Glutamatergic neuron (in vitro differentiated cells): ENCODE results near the gene ORM2. TPM values are rescaled to one million over a fixed set of nuclear protein-coding genes. Genes with fewer than 3 reads are reported as not detected.

Source experiments
- DNase-seq: peaks from one replicate; pipeline ENCODE4 v3.0.0; 2022
- H3K27ac Mint-ChIP-seq: one replicate; pipeline ENCODE4 v1.8.0; 2020; ENCODE audit warnings: mild to moderate bottlenecking, mixed read lengths, inconsistent platforms; ENCODE audit not compliant: unreplicated experiment
- H3K27me3 Mint-ChIP-seq: one replicate; pipeline ENCODE4 v1.8.0; 2020; ENCODE audit warnings: mild to moderate bottlenecking, moderate library complexity, mixed read lengths, inconsistent platforms; ENCODE audit not compliant: unreplicated experiment
- H3K36me3 Mint-ChIP-seq: one replicate; pipeline ENCODE4 v1.8.0; 2020; ENCODE audit warnings: mild to moderate bottlenecking, mixed read lengths, inconsistent platforms; ENCODE audit not compliant: unreplicated experiment
- H3K4me1 Mint-ChIP-seq: one replicate; pipeline ENCODE4 v1.8.0; 2020; ENCODE audit warnings: mild to moderate bottlenecking, low read depth, mixed read lengths, inconsistent platforms; ENCODE audit not compliant: unreplicated experiment
- H3K4me3 Mint-ChIP-seq: one replicate; pipeline ENCODE4 v1.8.0; 2020; ENCODE audit warnings: mild to moderate bottlenecking, mixed read lengths, inconsistent platforms; ENCODE audit not compliant: unreplicated experiment
- H3K9me3 Mint-ChIP-seq: one replicate; pipeline ENCODE4 v1.8.0; 2020; ENCODE audit warnings: mild to moderate bottlenecking, moderate library complexity, mixed read lengths, inconsistent platforms; ENCODE audit not compliant: unreplicated experiment
- total RNA-seq: library from RNA; stranded (reverse); fragmentation: NEBNext Ultra II Directional; extraction: Animal tissue kit (Norgen Biotek cat#: 25700); gene quantifications from one replicate; pipeline ENCODE4 v1.2.1, GENCODE V29; 2021; ENCODE audit not compliant: unreplicated experiment
- TF ChIP-seq, protein P1 (sequence below): fragments of 200-600 bp; sonication (generic); IDR thresholded peaks from one replicate; pipeline ENCODE4 v1.5.0; 2021; ENCODE audit not compliant: partially characterized antibody, unreplicated experiment

ORM2 gene
- total RNA-seq, 1 donor from 2014 or later = not detected

- Mint-ChIP-seq H3K27ac (no peak overlapping the region), H3K36me3 (peaks cover 12% of the 10 kb centered on the region), H3K27me3 (peaks cover 13% of the 10 kb centered on the region), H3K4me3 (no peak overlapping the region), H3K4me1 (peaks cover 13% of the 10 kb centered on the region), H3K9me3 (peaks cover 4% of the 10 kb centered on the region)
- DNase-seq = no peak
- TF ChIP-seq, protein P1, sequence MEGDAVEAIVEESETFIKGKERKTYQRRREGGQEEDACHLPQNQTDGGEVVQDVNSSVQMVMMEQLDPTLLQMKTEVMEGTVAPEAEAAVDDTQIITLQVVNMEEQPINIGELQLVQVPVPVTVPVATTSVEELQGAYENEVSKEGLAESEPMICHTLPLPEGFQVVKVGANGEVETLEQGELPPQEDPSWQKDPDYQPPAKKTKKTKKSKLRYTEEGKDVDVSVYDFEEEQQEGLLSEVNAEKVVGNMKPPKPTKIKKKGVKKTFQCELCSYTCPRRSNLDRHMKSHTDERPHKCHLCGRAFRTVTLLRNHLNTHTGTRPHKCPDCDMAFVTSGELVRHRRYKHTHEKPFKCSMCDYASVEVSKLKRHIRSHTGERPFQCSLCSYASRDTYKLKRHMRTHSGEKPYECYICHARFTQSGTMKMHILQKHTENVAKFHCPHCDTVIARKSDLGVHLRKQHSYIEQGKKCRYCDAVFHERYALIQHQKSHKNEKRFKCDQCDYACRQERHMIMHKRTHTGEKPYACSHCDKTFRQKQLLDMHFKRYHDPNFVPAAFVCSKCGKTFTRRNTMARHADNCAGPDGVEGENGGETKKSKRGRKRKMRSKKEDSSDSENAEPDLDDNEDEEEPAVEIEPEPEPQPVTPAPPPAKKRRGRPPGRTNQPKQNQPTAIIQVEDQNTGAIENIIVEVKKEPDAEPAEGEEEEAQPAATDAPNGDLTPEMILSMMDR = no peak
Observed at GRCh38 chr9:114346146-114346545, 16.5 kb downstream of the ORM2 start.

- Mint-ChIP-seq H3K4me3 (no peak overlapping the region), H3K9me3 (peaks cover 1% of the 10 kb centered on the region), H3K27ac (peak overlapping the region; percentile 90), H3K27me3 (peaks cover 13% of the 10 kb centered on the region), H3K36me3 (peaks cover 12% of the 10 kb centered on the region), H3K4me1 (peaks cover 13% of the 10 kb centered on the region)
- DNase-seq = peak; percentile 47
- TF ChIP-seq, protein P1 = no peak
Observed at GRCh38 chr9:114347675-114348074, 18.0 kb downstream of the ORM2 start.

GRCh38 chr9:114348261-114348905 is 18.7 kb downstream of the ORM2 start:
- TF ChIP-seq, protein P1 = no peak
- Mint-ChIP-seq H3K27me3 (peaks cover 13% of the 10 kb centered on the region), H3K36me3 (peaks cover 12% of the 10 kb centered on the region), H3K4me3 (no peak overlapping the region), H3K9me3 (peaks cover 1% of the 10 kb centered on the region), H3K4me1 (peaks cover 13% of the 10 kb centered on the region), H3K27ac (peak overlapping the region; percentile 90)
- DNase-seq = no peak

DNA sequence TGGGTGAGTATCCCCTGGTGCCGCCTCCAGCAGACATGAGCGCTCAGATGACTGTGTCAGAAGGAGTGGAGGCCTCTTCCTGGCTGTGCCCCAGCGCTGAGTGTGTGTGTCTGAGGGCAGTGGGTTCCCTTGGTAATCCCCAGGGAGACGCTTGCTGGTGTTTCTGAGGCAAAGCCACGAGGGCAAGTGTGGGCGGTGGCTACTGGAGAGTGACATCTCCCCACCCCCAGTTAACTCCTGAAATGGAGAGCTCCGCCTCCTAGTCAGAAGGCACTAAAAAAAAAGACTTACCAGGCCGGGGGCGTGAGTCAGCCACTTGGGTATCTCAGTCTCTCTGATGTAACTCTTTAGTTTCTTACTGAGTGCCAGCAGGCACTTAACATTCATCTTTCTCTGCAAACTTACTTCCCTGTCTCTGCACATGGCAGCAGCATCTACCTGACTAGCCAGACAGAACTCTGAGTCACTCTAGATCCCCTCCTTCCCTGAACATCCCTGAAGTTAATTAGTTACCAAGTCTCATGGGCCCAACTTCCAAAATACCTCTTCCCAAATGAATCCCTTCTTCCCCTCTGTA is 19.3 kb downstream of the ORM2 start:
- H3K27ac Mint-ChIP-seq = no peak overlapping the region

More for the DNA sequence above, 19.3 kb downstream of the ORM2 start:
- Mint-ChIP-seq H3K27me3 (peaks cover 13% of the 10 kb centered on the region), H3K9me3 (peaks cover 1% of the 10 kb centered on the region), H3K4me1 (peaks cover 13% of the 10 kb centered on the region), H3K36me3 (peaks cover 12% of the 10 kb centered on the region), H3K4me3 (no peak overlapping the region)
- TF ChIP-seq, protein P1 = no peak
- DNase-seq = no peak
